PC-9 (cell line): ENCODE results near the gene NCK2.

ENCODE experiments used
- CTCF ChIP-seq: fragments of 200-600 bp; sonication (generic); conservative IDR thresholded peaks from 2 replicates; pipeline ENCODE4 v1.6.1; 2017; ENCODE audit warnings: mixed run types, antibody characterized with exemption, mild to moderate bottlenecking, moderate library complexity
- EZH2 ChIP-seq: fragments of 200-600 bp; sonication (generic); IDR thresholded peaks from 2 replicates; pipeline ENCODE4 v1.8.0; 2017; ENCODE audit warnings: antibody characterized with exemption, low read depth

GRCh38 chr2:105929516-105929915, 184.8 kb downstream of the NCK2 start:
- TF ChIP-seq CTCF (no peak), EZH2 (no peak)
